Neutrophil (primary cell): ENCODE results near the gene GPC6.

Source experiments
- H3K27ac ChIP-seq: fragments of 200-600 bp; sonication (generic); 2 replicates; pipeline ENCODE4 v1.5.1; 2016; ENCODE audit warnings: mild to moderate bottlenecking, moderate library complexity
- H3K27me3 ChIP-seq: fragments of 200-600 bp; sonication (generic); 2 replicates; pipeline ENCODE4 v1.6.0; 2016; ENCODE audit warnings: mild to moderate bottlenecking
- H3K36me3 ChIP-seq: fragments of 200-600 bp; sonication (generic); 2 replicates; pipeline ENCODE4 v1.5.1; 2017
- H3K4me1 ChIP-seq, 2 experiments: fragments of 200-600 bp in 1 of 2; sonication (generic) in 1 of 2; 1 replicate in 1 of 2; 2 replicates in 1 of 2; pipeline versions ENCODE4 v1.5.1 to v1.6.1; 2013 to 2016; ENCODE audit warnings: low read depth in 1 of 2, low read length in 1 of 2, mild to moderate bottlenecking in 1 of 2, moderate library complexity in 1 of 2; ENCODE audit not compliant: control insufficient read depth in 1 of 2, insufficient read depth in 1 of 2
- H3K4me3 ChIP-seq, 2 experiments: fragments of 200-600 bp in 1 of 2; sonication (generic) in 1 of 2; 1 replicate in 1 of 2; 2 replicates in 1 of 2; pipeline ENCODE4 v1.5.1; 2013 to 2016; ENCODE audit warnings: low read depth in 1 of 2, low read length in 1 of 2, mild to moderate bottlenecking in 1 of 2, moderate library complexity in 1 of 2
- H3K9me3 ChIP-seq: fragments of 200-600 bp; sonication (generic); 2 replicates; pipeline ENCODE4 v1.5.1; 2016
- TF ChIP-seq, protein P1 (sequence below): fragments of 200-600 bp; sonication (generic); IDR thresholded peaks from 2 replicates; pipeline ENCODE4 v1.5.1; 2016; ENCODE audit warnings: antibody characterized with exemption

GPC6 gene

DNA sequence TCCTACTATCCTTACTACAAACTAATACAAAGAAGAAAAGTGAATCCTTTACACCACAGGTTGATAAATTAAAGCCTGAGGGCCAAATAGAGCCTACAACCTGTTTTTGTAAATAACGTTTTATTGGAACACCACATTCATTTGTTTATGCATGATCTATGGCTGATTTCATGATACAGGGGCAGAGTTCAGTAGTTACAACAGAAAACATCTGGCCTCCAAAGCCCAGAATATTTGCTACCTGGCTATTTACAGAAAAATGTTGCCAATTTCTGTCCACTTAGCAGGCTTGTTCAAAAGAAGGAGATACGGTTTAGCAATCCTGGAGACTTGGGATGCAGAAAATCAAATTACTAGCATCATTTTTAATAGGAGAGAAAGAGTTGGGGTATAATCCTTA is 1228.8 kb downstream of the GPC6 start:
- no peak overlapping the region for H3K4me3 ChIP-seq
- no peaks in the 10 kb centered on the region for H3K36me3 ChIP-seq
- TF ChIP-seq, protein P1, sequence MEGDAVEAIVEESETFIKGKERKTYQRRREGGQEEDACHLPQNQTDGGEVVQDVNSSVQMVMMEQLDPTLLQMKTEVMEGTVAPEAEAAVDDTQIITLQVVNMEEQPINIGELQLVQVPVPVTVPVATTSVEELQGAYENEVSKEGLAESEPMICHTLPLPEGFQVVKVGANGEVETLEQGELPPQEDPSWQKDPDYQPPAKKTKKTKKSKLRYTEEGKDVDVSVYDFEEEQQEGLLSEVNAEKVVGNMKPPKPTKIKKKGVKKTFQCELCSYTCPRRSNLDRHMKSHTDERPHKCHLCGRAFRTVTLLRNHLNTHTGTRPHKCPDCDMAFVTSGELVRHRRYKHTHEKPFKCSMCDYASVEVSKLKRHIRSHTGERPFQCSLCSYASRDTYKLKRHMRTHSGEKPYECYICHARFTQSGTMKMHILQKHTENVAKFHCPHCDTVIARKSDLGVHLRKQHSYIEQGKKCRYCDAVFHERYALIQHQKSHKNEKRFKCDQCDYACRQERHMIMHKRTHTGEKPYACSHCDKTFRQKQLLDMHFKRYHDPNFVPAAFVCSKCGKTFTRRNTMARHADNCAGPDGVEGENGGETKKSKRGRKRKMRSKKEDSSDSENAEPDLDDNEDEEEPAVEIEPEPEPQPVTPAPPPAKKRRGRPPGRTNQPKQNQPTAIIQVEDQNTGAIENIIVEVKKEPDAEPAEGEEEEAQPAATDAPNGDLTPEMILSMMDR, result no peak
- no peaks in the 10 kb centered on the region for H3K9me3 ChIP-seq
- no peak overlapping the region for H3K27ac ChIP-seq
- H3K4me1 ChIP-seq, result no peaks in the 10 kb centered on the region
- peaks cover 6% of the 10 kb centered on the region for H3K27me3 ChIP-seq
